ENCODE measurements around the gene ABCB8.

GRCh38 chr7:150986556-150986955 lies 41.7 kb upstream of the ABCB8 start:
- TF ChIP-seq SUZ12 (IDR thresholded peaks at IDR 0.05), result no peak
- no peak for TF ChIP-seq FOXK2 (IDR thresholded peaks at IDR 0.05)
- no peak for TF ChIP-seq FOXA1 (IDR thresholded peaks at IDR 0.05)
- TF ChIP-seq ARNT (IDR thresholded peaks at IDR 0.05), result no peak
